Natural killer cell (primary cell): ENCODE measurements around the gene KPNA4. TPM values are rescaled to one million over a fixed set of nuclear protein-coding genes. Genes with fewer than 3 reads are reported as not detected.

ENCODE experiments used
- ATAC-seq, 3 donors: fragments of 150-1000 bp in 2 of 3; fragments of 200-7000 bp in 1 of 3; cut with Tn5 transposase; 1 replicate in 1 of 3; 2 replicates in 2 of 3; pipeline ENCODE4 v1.10.0; 2021; ENCODE audit warnings: mild to moderate bottlenecking in 2 of 3, moderate library complexity in 2 of 3
- DNase-seq, 2 donors: peaks; one replicate each; pipeline versions ENCODE4 v3.0.0 to v3.0.0-alpha.2; 2013 to 2021; ENCODE audit warnings: mixed read lengths in 1 of 2
- H3K27ac ChIP-seq: one replicate; pipeline ENCODE4 v1.5.1; 2013; ENCODE audit warnings: mild to moderate bottlenecking, low read length
- H3K27me3 ChIP-seq: one replicate; pipeline ENCODE4 v1.6.1; 2013; ENCODE audit warnings: low read length; ENCODE audit not compliant: control insufficient read depth, insufficient read depth
- H3K36me3 ChIP-seq: one replicate; pipeline ENCODE4 v1.6.1; 2013; ENCODE audit warnings: low read length; ENCODE audit not compliant: control insufficient read depth, insufficient read depth
- H3K4me1 ChIP-seq: one replicate; pipeline ENCODE4 v1.6.1; 2013; ENCODE audit warnings: low read length; ENCODE audit not compliant: control insufficient read depth, insufficient read depth
- H3K4me3 ChIP-seq: one replicate; pipeline ENCODE4 v1.5.1; 2013; ENCODE audit warnings: low read length
- H3K9me3 ChIP-seq: one replicate; pipeline ENCODE4 v1.6.1; 2013; ENCODE audit warnings: low read length; ENCODE audit not compliant: control insufficient read depth, insufficient read depth
- H3K27ac Mint-ChIP-seq, 2 donors: one replicate each; pipeline ENCODE4 v1.8.0; 2022; ENCODE audit warnings: mild to moderate bottlenecking in 2 of 2, mixed read lengths in 2 of 2, moderate library complexity in 1 of 2
- H3K27me3 Mint-ChIP-seq, 2 donors: one replicate each; pipeline ENCODE4 v1.8.0; 2022; ENCODE audit warnings: low read depth in 2 of 2, mixed read lengths in 2 of 2
- H3K36me3 Mint-ChIP-seq: one replicate; pipeline ENCODE4 v1.8.0; 2022; ENCODE audit warnings: mixed read lengths
- H3K4me1 Mint-ChIP-seq, 2 donors: one replicate each; pipeline ENCODE4 v1.8.0; 2022; ENCODE audit warnings: mixed read lengths in 2 of 2
- H3K4me3 Mint-ChIP-seq: one replicate; pipeline ENCODE4 v1.8.0; 2022; ENCODE audit warnings: mild to moderate bottlenecking, moderate library complexity, mixed read lengths
- H3K9me3 Mint-ChIP-seq, 2 donors: one replicate each; pipeline ENCODE4 v1.8.0; 2022; ENCODE audit warnings: mixed read lengths in 2 of 2
- CTCF ChIP-seq: fragments of 200-600 bp; IDR thresholded peaks from one replicate; pipeline ENCODE4 v1.8.0; 2022; ENCODE audit warnings: antibody characterized with exemption
- WGBS: methylation state at CpG from one replicate; pipeline ENCODE4 v1.1.7; 2013; ENCODE audit warnings: missing lambda C conversion rate; ENCODE audit not compliant: insufficient coverage; 5-methylcytosine and 5-hydroxymethylcytosine counted together
- intact Hi-C: fragments of 100-400 bp; cut with micrococcal nuclease; formaldehyde crosslinking; loops from one replicate; pipeline ENCODE4 v1.14.2; 2022
- total RNA-seq, 4 donors: library from RNA; stranded (reverse); fragments of 120-200 nt in 1 of 4; gene quantifications; one replicate each; pipeline versions ENCODE4 v1.2.3 to v1.2.4, GENCODE V29; 2013 to 2022

The KPNA4 gene
- total RNA-seq, 3 donors from 2014 or later (not counting 1 experiment from before 2014, with no cell fraction given), result 69.1 to 81.7 (median 74.1) TPM

- Mint-ChIP-seq H3K36me3 (no peaks in the 10 kb centered on the region), H3K9me3 (no peaks in the 10 kb centered on the region), H3K27me3 (peaks cover 5 to 8% of the 10 kb centered on the region in 2 donors), H3K4me1 (peaks cover 5 to 13% of the 10 kb centered on the region in 2 donors), H3K27ac (no peak overlapping the region), H3K4me3 (no peak overlapping the region)
- peaks cover 4% of the 10 kb centered on the region for H3K4me1 ChIP-seq
- ATAC-seq (no peak), DNase-seq (no peak)
- no peak overlapping the region for H3K27ac ChIP-seq
- no peaks in the 10 kb centered on the region for H3K9me3 ChIP-seq
- no peaks in the 10 kb centered on the region for H3K36me3 ChIP-seq
- WGBS, result 82% methylated on average over 3 of the region's 3 CpGs
- H3K4me3 ChIP-seq, result no peak overlapping the region
- TF ChIP-seq CTCF, result no peak
- intact Hi-C loops, result no loop called here
- no peaks in the 10 kb centered on the region for H3K27me3 ChIP-seq
Observed at GRCh38 chr3:160482796-160483195, 82.6 kb downstream of the KPNA4 start.

- no peaks in the 10 kb centered on the region for H3K9me3 Mint-ChIP-seq
- Histone ChIP-seq H3K27me3 (no peaks in the 10 kb centered on the region), H3K27ac (no peak overlapping the region), H3K4me1 (peaks cover 4% of the 10 kb centered on the region), H3K4me3 (no peak overlapping the region), H3K9me3 (no peaks in the 10 kb centered on the region), H3K36me3 (no peaks in the 10 kb centered on the region)
- ATAC-seq, result no peak
- no peak for DNase-seq
- H3K36me3 Mint-ChIP-seq, result no peaks in the 10 kb centered on the region
- H3K4me1 Mint-ChIP-seq, result peaks cover 5 to 13% of the 10 kb centered on the region in 2 donors
- no peak overlapping the region for H3K4me3 Mint-ChIP-seq
- intact Hi-C loops, result no loop called here
- TF ChIP-seq CTCF, result no peak
- WGBS, result 95% methylated on average over 6 of the region's 6 CpGs
- peaks cover 5 to 8% of the 10 kb centered on the region in 2 donors for H3K27me3 Mint-ChIP-seq
- no peak overlapping the region for H3K27ac Mint-ChIP-seq
Observed at GRCh38 chr3:160481856-160482255, 83.5 kb downstream of the KPNA4 start.

GRCh38 chr3:160480931-160481330 is 84.4 kb downstream of the KPNA4 start:
- no peaks in the 10 kb centered on the region for H3K36me3 ChIP-seq
- DNase-seq, result no peak
- Mint-ChIP-seq H3K4me3 (no peak overlapping the region), H3K36me3 (no peaks in the 10 kb centered on the region), H3K4me1 (peaks cover 5 to 11% of the 10 kb centered on the region in 2 donors), H3K9me3 (no peaks in the 10 kb centered on the region), H3K27me3 (peaks cover 5 to 8% of the 10 kb centered on the region in 2 donors), H3K27ac (no peak overlapping the region)
- WGBS, result 93% methylated on average over 4 of the region's 5 CpGs
- H3K4me3 ChIP-seq, result no peak overlapping the region
- intact Hi-C loops, result no loop called here
- H3K27me3 ChIP-seq, result no peaks in the 10 kb centered on the region
- H3K27ac ChIP-seq, result no peak overlapping the region
- TF ChIP-seq CTCF, result no peak
- peaks cover 2% of the 10 kb centered on the region for H3K4me1 ChIP-seq
- H3K9me3 ChIP-seq, result no peaks in the 10 kb centered on the region
- no peak for ATAC-seq

- intact Hi-C loops, result no loop called here
- no peaks in the 10 kb centered on the region for H3K9me3 ChIP-seq
- Mint-ChIP-seq H3K36me3 (no peaks in the 10 kb centered on the region), H3K27me3 (peaks cover 0 to 6% of the 10 kb centered on the region in 2 donors), H3K27ac (no peak overlapping the region), H3K4me1 (no peaks in the 10 kb centered on the region), H3K9me3 (no peaks in the 10 kb centered on the region), H3K4me3 (no peak overlapping the region)
- H3K27me3 ChIP-seq, result no peaks in the 10 kb centered on the region
- H3K4me3 ChIP-seq, result no peak overlapping the region
- DNase-seq (no peak), ATAC-seq (no peak)
- H3K27ac ChIP-seq, result no peak overlapping the region
- WGBS, result 94% methylated on average over 10 of the region's 10 CpGs
- no peaks in the 10 kb centered on the region for H3K36me3 ChIP-seq
- no peak for TF ChIP-seq CTCF
- H3K4me1 ChIP-seq, result no peaks in the 10 kb centered on the region
Observed at GRCh38 chr3:160479376-160479775, 86.0 kb downstream of the KPNA4 start.
